Peyer's patch (tissue), 4 donors: ENCODE data around the gene CCDC117.

Experiments
- POLR2A ChIP-seq, 2 donors: fragments of 450-650 bp; IDR thresholded peaks; one replicate each; pipeline ENCODE4 v1.5.1; 2017; ENCODE audit warnings: antibody characterized with exemption in 2 of 2, mild to moderate bottlenecking in 2 of 2, moderate library complexity in 2 of 2
- TF ChIP-seq, protein P1 (sequence below), 6 experiments: fragments of 450-650 bp in 4 of 6; fragments of 200-600 bp in 2 of 6; sonication (generic) in 1 of 6; IDR thresholded peaks; one replicate each; pipeline ENCODE4 v1.5.1; 2017 to 2019; ENCODE audit warnings: antibody characterized with exemption in 6 of 6, mild to moderate bottlenecking in 3 of 6, moderate library complexity in 1 of 6

DNA sequence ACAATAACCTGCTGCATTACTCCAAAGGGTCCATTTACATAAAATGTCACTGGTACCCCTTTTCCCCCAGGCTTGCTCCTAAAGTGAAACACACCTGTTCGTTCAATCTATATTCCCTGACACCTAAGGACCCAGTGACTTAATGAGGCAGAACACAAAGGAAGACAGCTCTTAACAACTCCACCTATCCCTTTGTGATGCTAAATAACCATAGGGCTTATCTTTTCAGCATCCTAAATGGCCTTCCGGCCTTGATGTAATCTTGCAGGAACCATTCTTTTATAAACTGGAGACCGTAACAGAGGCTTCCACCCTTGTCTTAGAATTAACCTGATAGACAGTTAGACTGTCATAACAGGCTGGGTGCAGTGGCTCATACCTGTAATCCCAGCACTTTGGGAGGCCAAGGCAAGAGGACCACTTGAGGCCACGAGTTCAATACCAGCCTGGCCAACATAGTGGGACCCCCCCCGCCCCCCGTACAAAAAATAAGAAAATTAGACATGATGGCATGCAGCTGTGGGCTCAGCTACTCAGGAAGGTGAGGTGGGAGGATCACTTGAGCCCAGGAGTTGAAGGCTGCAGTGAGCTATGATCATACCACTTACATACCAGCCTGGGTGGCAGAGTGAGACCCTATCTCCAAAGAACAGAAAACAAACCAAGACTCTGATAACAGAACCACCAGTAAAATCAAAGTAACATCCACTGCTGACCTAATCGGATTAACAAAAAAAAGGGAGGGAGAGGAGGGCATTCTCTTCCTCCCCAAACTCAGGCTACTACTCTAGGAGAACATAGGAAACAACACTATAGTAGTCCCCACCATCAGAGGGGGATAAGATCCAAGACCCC lies 36.0 kb upstream of the CCDC117 start:
- no peak for TF ChIP-seq POLR2A (IDR thresholded peaks at IDR 0.05)
- TF ChIP-seq, protein P1, sequence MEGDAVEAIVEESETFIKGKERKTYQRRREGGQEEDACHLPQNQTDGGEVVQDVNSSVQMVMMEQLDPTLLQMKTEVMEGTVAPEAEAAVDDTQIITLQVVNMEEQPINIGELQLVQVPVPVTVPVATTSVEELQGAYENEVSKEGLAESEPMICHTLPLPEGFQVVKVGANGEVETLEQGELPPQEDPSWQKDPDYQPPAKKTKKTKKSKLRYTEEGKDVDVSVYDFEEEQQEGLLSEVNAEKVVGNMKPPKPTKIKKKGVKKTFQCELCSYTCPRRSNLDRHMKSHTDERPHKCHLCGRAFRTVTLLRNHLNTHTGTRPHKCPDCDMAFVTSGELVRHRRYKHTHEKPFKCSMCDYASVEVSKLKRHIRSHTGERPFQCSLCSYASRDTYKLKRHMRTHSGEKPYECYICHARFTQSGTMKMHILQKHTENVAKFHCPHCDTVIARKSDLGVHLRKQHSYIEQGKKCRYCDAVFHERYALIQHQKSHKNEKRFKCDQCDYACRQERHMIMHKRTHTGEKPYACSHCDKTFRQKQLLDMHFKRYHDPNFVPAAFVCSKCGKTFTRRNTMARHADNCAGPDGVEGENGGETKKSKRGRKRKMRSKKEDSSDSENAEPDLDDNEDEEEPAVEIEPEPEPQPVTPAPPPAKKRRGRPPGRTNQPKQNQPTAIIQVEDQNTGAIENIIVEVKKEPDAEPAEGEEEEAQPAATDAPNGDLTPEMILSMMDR (IDR thresholded peaks at IDR 0.05), result no peak
